ENCODE measurements around the gene ATF1. TPM values are rescaled to one million over a fixed set of nuclear protein-coding genes. Genes with fewer than 3 reads are reported as not detected.

ATF1 gene
- total RNA-seq, 1 donor from 2014 or later: 24.8 TPM

DNA sequence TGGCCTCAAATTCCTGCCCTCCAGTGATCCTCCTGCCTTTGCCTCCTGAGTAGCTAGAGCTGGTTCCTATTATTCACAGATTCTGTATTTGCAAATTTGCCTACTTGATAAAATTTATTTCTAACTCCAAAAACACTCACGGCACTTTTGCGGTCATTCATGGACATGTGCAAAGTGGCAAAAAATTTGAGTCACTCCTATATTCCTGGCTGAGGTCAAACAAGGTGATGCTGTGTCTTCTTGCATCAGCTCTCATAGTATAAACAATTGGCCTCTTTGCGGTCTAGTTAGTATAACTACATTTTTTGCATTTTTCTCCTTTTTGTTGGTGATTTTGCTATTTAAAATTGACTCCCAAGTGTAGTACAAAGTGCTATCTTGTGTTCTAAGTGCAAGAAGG, 24.7 kb downstream of the ATF1 start:
- H3K4me3 Mint-ChIP-seq: no peak overlapping the region
- H4K20me1 ChIP-seq (ENCODE audit: low read depth): no peaks in the 10 kb centered on the region
- H3K27ac Mint-ChIP-seq: no peak overlapping the region
- peaks cover 12% of the 10 kb centered on the region for H3K9me3 Mint-ChIP-seq
- H3F3A ChIP-seq (ENCODE audit: low read depth): no peaks in the 10 kb centered on the region
- H2AFZ ChIP-seq (replicated peaks): no peak overlapping the region
- no peak for DNase-seq (ENCODE audit: low spot score)
- no peaks in the 10 kb centered on the region for H3K4me1 ChIP-seq
- H3K36me3 ChIP-seq: no peaks in the 10 kb centered on the region
- H3K27me3 ChIP-seq: no peaks in the 10 kb centered on the region
- H3K4me2 ChIP-seq: no peak overlapping the region
- peaks cover 36% of the 10 kb centered on the region for H3K36me3 Mint-ChIP-seq
- H3K27ac ChIP-seq: no peak overlapping the region
- no peak overlapping the region for H3K9ac ChIP-seq
- peaks cover 3% of the 10 kb centered on the region for H3K79me2 ChIP-seq (ENCODE audit: low read depth)
- H3K9me3 ChIP-seq (ENCODE audit: low read depth): no peaks in the 10 kb centered on the region
- H3K4me1 Mint-ChIP-seq: no peaks in the 10 kb centered on the region
- H3K4me3 ChIP-seq: no peak overlapping the region
- H3K27me3 Mint-ChIP-seq (ENCODE audit: insufficient read depth, low read depth): no peaks in the 10 kb centered on the region
- TF ChIP-seq EZH2phosphoT487 (IDR thresholded peaks at IDR 0.05) (no peak), EZH2 (IDR thresholded peaks at IDR 0.05) (no peak)
- TF ChIP-seq, protein P1, sequence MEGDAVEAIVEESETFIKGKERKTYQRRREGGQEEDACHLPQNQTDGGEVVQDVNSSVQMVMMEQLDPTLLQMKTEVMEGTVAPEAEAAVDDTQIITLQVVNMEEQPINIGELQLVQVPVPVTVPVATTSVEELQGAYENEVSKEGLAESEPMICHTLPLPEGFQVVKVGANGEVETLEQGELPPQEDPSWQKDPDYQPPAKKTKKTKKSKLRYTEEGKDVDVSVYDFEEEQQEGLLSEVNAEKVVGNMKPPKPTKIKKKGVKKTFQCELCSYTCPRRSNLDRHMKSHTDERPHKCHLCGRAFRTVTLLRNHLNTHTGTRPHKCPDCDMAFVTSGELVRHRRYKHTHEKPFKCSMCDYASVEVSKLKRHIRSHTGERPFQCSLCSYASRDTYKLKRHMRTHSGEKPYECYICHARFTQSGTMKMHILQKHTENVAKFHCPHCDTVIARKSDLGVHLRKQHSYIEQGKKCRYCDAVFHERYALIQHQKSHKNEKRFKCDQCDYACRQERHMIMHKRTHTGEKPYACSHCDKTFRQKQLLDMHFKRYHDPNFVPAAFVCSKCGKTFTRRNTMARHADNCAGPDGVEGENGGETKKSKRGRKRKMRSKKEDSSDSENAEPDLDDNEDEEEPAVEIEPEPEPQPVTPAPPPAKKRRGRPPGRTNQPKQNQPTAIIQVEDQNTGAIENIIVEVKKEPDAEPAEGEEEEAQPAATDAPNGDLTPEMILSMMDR (IDR thresholded peaks at IDR 0.05): no peak

DNA sequence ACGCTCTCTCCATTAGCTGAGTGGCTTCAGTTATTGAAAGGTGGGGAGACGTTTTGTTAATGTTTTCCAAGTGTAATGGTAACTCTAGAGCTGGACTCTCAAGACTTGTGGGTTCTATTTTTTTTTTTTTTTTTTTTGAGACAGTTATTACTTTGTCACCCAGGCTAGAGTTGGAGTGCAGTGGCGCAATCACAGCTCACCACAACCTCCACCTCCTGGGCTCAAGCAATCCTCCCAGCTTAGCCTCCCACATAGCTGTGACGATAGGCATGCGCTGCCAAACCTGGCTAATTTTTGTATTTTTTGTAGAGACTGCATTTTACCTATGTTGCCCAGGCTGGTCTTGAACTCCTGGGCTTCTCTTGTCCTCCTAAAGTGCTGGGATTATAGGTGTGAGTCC, 26.2 kb downstream of the ATF1 start:
- no peak overlapping the region for H3K27ac Mint-ChIP-seq
- peaks cover 12% of the 10 kb centered on the region for H3K9me3 Mint-ChIP-seq
- no peak for TF ChIP-seq EZH2 (IDR thresholded peaks at IDR 0.05)
- TF ChIP-seq EZH2phosphoT487 (IDR thresholded peaks at IDR 0.05): no peak
- TF ChIP-seq, protein P1 (IDR thresholded peaks at IDR 0.05): no peak
- H3K4me1 Mint-ChIP-seq: no peaks in the 10 kb centered on the region
- H3K4me3 Mint-ChIP-seq: no peak overlapping the region
- Histone ChIP-seq H3K36me3 (no peaks in the 10 kb centered on the region), H3K4me1 (no peaks in the 10 kb centered on the region), H3K9ac (no peak overlapping the region), H2AFZ (replicated peaks) (no peak overlapping the region), H3K27me3 (no peaks in the 10 kb centered on the region), H3F3A (ENCODE audit: low read depth) (no peaks in the 10 kb centered on the region), H3K4me3 (no peak overlapping the region), H3K4me2 (no peak overlapping the region), H3K79me2 (ENCODE audit: low read depth) (peaks cover 3% of the 10 kb centered on the region), H3K9me3 (ENCODE audit: low read depth) (no peaks in the 10 kb centered on the region), H4K20me1 (ENCODE audit: low read depth) (no peaks in the 10 kb centered on the region), H3K27ac (no peak overlapping the region)
- H3K36me3 Mint-ChIP-seq: peaks cover 32% of the 10 kb centered on the region
- H3K27me3 Mint-ChIP-seq (ENCODE audit: insufficient read depth, low read depth): no peaks in the 10 kb centered on the region
- no peak for DNase-seq (ENCODE audit: low spot score)

DNA sequence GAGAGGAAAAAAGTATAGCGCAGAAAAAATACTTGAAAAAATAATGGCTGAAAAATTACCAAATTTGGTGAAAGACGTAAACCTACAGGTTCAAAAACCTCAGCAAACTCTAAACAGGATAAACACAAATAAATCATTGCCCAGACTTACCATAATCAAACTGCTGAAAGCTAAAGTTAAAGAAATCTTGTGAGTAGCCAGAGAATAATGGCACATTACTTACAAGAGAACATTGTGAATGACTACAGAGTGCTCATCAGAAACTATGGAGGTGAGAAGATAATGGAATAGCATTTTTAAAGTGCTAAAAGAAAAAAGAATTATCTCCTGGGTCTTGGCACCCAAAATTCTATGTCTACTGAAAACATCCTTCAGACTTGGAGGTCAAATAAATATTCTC, 36.0 kb downstream of the ATF1 start:
- Mint-ChIP-seq H3K27me3 (ENCODE audit: insufficient read depth, low read depth) (peaks cover 2% of the 10 kb centered on the region), H3K9me3 (peaks cover 27% of the 10 kb centered on the region), H3K36me3 (peaks cover 53% of the 10 kb centered on the region), H3K4me3 (no peak overlapping the region), H3K4me1 (no peaks in the 10 kb centered on the region), H3K27ac (no peak overlapping the region)
- no peak overlapping the region for H3K9ac ChIP-seq
- H3K9me3 ChIP-seq (ENCODE audit: low read depth): peaks cover 6% of the 10 kb centered on the region
- no peak for DNase-seq (ENCODE audit: low spot score)
- no peaks in the 10 kb centered on the region for H3K4me1 ChIP-seq
- no peak overlapping the region for H3K27ac ChIP-seq
- no peak overlapping the region for H2AFZ ChIP-seq (replicated peaks)
- H3K27me3 ChIP-seq: no peaks in the 10 kb centered on the region
- H4K20me1 ChIP-seq (ENCODE audit: low read depth): no peaks in the 10 kb centered on the region
- H3K79me2 ChIP-seq (ENCODE audit: low read depth): no peaks in the 10 kb centered on the region
- TF ChIP-seq, protein P1 (IDR thresholded peaks at IDR 0.05): no peak
- TF ChIP-seq EZH2phosphoT487 (IDR thresholded peaks at IDR 0.05): no peak
- TF ChIP-seq EZH2 (IDR thresholded peaks at IDR 0.05): no peak
- H3K4me3 ChIP-seq: no peak overlapping the region
- H3F3A ChIP-seq (ENCODE audit: low read depth): no peaks in the 10 kb centered on the region
- peaks cover 25% of the 10 kb centered on the region for H3K36me3 ChIP-seq
- H3K4me2 ChIP-seq: no peak overlapping the region

Data from neural progenitor cell (in vitro differentiated cells).